Gastrocnemius medialis (tissue), 4 donors: ENCODE results near the gene STAT5A.

ENCODE experiments used
- CTCF ChIP-seq, 5 experiments: fragments of 450-650 bp in 3 of 5; fragments of 200-600 bp in 2 of 5; sonication (generic) in 2 of 5; IDR thresholded peaks in 4 of 5; conservative IDR thresholded peaks in 1 of 5; 1 replicate in 4 of 5; 2 replicates in 1 of 5; pipeline ENCODE4 v1.5.1; 2016 to 2019; ENCODE audit warnings: antibody characterized with exemption in 5 of 5, mild to moderate bottlenecking in 3 of 5, moderate library complexity in 3 of 5
- POLR2A ChIP-seq, 2 donors: fragments of 450-650 bp; IDR thresholded peaks; one replicate each; pipeline ENCODE4 v1.6.1; 2017; ENCODE audit warnings: antibody characterized with exemption in 2 of 2, mild to moderate bottlenecking in 2 of 2, moderate library complexity in 2 of 2

- TF ChIP-seq CTCF (IDR thresholded peaks at IDR 0.05 in 4 of 5, conservative IDR thresholded peaks at IDR 0.05 in 1 of 5): no peak
- no peak for TF ChIP-seq POLR2A (IDR thresholded peaks at IDR 0.05)
Observed at GRCh38 chr17:42337442-42337841, 49.1 kb downstream of the STAT5A start.
